Measurements from ENCODE around the gene ARF3. TPM values are rescaled to one million over a fixed set of nuclear protein-coding genes. Genes with fewer than 3 reads are reported as not detected.

The ARF3 gene
- total RNA-seq, 1 donor from 2014 or later: 138 TPM

DNA sequence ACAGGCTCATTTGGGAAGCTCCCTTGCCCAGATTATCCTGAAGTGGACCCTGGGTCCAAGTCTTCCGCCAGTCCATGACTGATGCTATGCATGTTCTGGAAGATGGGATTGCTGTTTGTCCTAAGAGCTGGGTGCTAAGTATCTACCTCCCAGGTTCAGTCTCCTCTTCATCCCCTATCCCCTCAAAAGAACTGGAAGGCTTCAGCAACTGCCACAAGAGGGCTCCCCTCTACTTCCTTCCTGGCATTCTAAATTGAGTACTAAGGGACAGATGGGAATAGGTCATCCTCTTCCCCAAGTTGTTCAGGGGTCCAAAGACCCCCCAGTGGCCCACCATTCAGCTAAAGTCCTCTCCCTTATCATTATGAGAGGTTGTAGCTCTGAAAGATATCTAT, 23.0 kb downstream of the ARF3 start:
- Mint-ChIP-seq H3K27me3 (ENCODE audit: unreplicated experiment) (no peaks in the 10 kb centered on the region), H3K9me3 (ENCODE audit: unreplicated experiment) (no peaks in the 10 kb centered on the region), H3K36me3 (ENCODE audit: unreplicated experiment) (peaks cover 33% of the 10 kb centered on the region), H3K27ac (ENCODE audit: unreplicated experiment) (no peak overlapping the region), H3K4me1 (ENCODE audit: unreplicated experiment) (peaks cover 3% of the 10 kb centered on the region), H3K4me3 (ENCODE audit: unreplicated experiment) (no peak overlapping the region)
- DNase-seq (ENCODE audit: extremely low spot score, unreplicated experiment): no peak
- TF ChIP-seq, protein P1, sequence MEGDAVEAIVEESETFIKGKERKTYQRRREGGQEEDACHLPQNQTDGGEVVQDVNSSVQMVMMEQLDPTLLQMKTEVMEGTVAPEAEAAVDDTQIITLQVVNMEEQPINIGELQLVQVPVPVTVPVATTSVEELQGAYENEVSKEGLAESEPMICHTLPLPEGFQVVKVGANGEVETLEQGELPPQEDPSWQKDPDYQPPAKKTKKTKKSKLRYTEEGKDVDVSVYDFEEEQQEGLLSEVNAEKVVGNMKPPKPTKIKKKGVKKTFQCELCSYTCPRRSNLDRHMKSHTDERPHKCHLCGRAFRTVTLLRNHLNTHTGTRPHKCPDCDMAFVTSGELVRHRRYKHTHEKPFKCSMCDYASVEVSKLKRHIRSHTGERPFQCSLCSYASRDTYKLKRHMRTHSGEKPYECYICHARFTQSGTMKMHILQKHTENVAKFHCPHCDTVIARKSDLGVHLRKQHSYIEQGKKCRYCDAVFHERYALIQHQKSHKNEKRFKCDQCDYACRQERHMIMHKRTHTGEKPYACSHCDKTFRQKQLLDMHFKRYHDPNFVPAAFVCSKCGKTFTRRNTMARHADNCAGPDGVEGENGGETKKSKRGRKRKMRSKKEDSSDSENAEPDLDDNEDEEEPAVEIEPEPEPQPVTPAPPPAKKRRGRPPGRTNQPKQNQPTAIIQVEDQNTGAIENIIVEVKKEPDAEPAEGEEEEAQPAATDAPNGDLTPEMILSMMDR (IDR thresholded peaks at IDR 0.05): peak; percentile 35

DNA sequence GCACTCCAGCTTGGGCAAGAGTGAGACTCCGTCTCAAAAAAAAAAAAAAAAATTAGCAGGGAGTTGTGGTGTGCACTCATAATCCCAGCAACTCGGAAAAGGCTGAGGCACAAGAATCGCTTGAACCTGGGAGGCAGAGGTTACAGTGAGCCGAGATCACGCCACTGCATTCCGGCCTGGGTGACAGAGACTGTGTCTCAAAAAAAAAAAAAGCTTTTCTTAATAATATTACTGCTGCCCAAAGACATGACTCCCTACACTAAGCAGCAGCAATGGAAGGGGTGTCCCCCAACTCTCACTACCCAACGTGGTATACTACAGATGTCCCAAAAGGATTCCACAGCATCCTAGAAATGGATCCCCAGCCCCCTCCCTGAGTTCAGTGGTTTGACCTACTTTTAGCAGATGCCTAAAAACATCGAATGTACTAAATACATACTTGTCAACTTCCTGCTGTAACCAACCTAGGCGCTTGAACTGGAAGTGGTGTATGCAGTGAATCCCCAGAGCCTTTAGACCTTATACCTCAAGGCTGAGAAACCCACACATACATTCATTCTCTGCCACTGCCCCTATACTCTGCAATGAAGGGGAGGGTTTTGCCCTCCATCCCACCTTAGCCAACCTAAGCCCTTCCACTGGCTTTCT, 23.5 kb downstream of the ARF3 start:
- Mint-ChIP-seq H3K27ac (ENCODE audit: unreplicated experiment) (no peak overlapping the region), H3K9me3 (ENCODE audit: unreplicated experiment) (no peaks in the 10 kb centered on the region), H3K4me3 (ENCODE audit: unreplicated experiment) (no peak overlapping the region), H3K27me3 (ENCODE audit: unreplicated experiment) (no peaks in the 10 kb centered on the region), H3K4me1 (ENCODE audit: unreplicated experiment) (peaks cover 3% of the 10 kb centered on the region), H3K36me3 (ENCODE audit: unreplicated experiment) (peaks cover 31% of the 10 kb centered on the region)
- DNase-seq (ENCODE audit: extremely low spot score, unreplicated experiment): no peak
- TF ChIP-seq, protein P1 (IDR thresholded peaks at IDR 0.05): no peak

DNA sequence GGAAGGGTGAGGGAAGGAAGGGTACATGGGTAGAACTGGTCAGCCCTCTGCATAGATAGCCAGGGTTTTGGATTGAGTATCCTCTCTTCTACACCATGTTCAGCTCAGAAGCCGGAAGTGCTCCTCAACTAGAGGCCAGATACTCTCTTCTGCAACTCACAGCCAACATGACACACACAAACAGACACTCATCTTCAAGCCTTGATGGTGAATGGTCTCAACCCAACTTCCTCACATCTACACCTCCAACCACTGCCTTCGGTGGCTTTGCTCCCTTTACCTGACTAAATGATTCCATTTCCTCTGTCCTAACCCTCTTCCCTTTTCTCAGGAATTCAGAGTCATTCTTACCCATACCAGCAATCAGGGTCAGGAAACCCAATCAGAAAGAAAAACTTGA, 24.4 kb downstream of the ARF3 start:
- Mint-ChIP-seq H3K27ac (ENCODE audit: unreplicated experiment) (no peak overlapping the region), H3K36me3 (ENCODE audit: unreplicated experiment) (peaks cover 28% of the 10 kb centered on the region), H3K4me1 (ENCODE audit: unreplicated experiment) (peaks cover 3% of the 10 kb centered on the region), H3K27me3 (ENCODE audit: unreplicated experiment) (no peaks in the 10 kb centered on the region), H3K4me3 (ENCODE audit: unreplicated experiment) (no peak overlapping the region), H3K9me3 (ENCODE audit: unreplicated experiment) (no peaks in the 10 kb centered on the region)
- DNase-seq (ENCODE audit: extremely low spot score, unreplicated experiment): no peak
- TF ChIP-seq, protein P1 (IDR thresholded peaks at IDR 0.05): no peak

DNA sequence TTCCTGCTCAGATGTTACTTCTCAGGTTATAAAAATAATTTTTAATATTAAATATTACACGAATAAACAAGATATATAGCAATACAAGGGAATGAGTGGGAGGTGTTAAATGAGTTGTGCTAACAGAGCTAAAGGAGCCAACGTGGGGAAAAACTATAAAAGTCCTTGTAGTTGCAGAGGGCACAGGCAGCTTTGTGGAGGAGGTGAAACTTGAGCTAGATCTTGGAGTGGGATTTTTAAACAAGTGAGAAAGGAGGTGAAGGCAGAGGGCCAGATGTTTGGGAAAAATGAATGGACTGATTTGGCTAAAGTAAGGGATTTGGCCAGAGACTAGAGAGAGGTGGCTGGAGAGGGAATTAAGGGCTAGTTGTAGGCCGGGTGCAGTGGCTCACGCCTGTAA, 26.8 kb downstream of the ARF3 start:
- no peak for DNase-seq (ENCODE audit: extremely low spot score, unreplicated experiment)
- no peaks in the 10 kb centered on the region for H3K4me1 Mint-ChIP-seq (ENCODE audit: unreplicated experiment)
- no peaks in the 10 kb centered on the region for H3K27me3 Mint-ChIP-seq (ENCODE audit: unreplicated experiment)
- TF ChIP-seq, protein P1 (IDR thresholded peaks at IDR 0.05): no peak
- H3K9me3 Mint-ChIP-seq (ENCODE audit: unreplicated experiment): no peaks in the 10 kb centered on the region
- H3K27ac Mint-ChIP-seq (ENCODE audit: unreplicated experiment): no peak overlapping the region
- H3K36me3 Mint-ChIP-seq (ENCODE audit: unreplicated experiment): peaks cover 34% of the 10 kb centered on the region
- no peak overlapping the region for H3K4me3 Mint-ChIP-seq (ENCODE audit: unreplicated experiment)

DNA sequence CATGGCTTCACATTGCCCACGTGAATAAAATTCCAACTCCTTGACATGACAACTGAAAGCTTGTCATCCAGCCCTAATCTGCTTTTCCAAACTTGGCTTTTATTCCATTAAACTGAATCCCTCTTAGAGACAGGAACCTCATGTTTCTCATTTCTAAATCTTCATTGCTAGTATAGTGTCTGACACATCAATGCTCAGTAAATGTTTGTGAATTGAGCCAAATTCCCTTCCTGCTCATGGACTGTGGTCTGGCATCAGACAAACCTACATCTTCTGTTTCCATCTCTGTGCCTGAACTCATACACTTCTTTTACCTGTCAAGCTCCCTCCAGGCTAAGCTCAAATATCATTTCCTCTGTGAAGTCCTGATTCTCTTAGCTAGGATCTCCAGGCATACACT, 27.7 kb downstream of the ARF3 start:
- H3K4me1 Mint-ChIP-seq (ENCODE audit: unreplicated experiment): no peaks in the 10 kb centered on the region
- H3K4me3 Mint-ChIP-seq (ENCODE audit: unreplicated experiment): no peak overlapping the region
- H3K27ac Mint-ChIP-seq (ENCODE audit: unreplicated experiment): no peak overlapping the region
- no peaks in the 10 kb centered on the region for H3K27me3 Mint-ChIP-seq (ENCODE audit: unreplicated experiment)
- no peak for DNase-seq (ENCODE audit: extremely low spot score, unreplicated experiment)
- no peaks in the 10 kb centered on the region for H3K9me3 Mint-ChIP-seq (ENCODE audit: unreplicated experiment)
- H3K36me3 Mint-ChIP-seq (ENCODE audit: unreplicated experiment): peaks cover 34% of the 10 kb centered on the region
- TF ChIP-seq, protein P1 (IDR thresholded peaks at IDR 0.05): no peak
